RWPE2 (cell line): Measurements from ENCODE around the gene IGF2.

Source experiments
- ATAC-seq: fragments of 200-7000 bp; cut with Tn5 transposase; 3 replicates; pipeline ENCODE4 v1.9.1; 2021; ENCODE audit warnings: low read depth
- DNase-seq: peaks from one replicate; pipeline ENCODE4 v3.0.0-alpha.2; 2020; ENCODE audit warnings: low spot score
- H3K27ac ChIP-seq: fragments of 450-650 bp; 2 replicates; pipeline ENCODE4 v1.5.1; 2017; ENCODE audit warnings: mild to moderate bottlenecking; ENCODE audit not compliant: poor library complexity, severe bottlenecking
- H3K27me3 ChIP-seq: fragments of 250-450 bp; sonication (Bioruptor Pico); 2 replicates; pipeline ENCODE4 v1.5.1; 2021; ENCODE audit warnings: mild to moderate bottlenecking, moderate library complexity; ENCODE audit not compliant: insufficient read depth, poor library complexity, severe bottlenecking
- H3K36me3 ChIP-seq: fragments of 250-450 bp; sonication (Bioruptor Pico); 2 replicates; pipeline ENCODE4 v1.5.1; 2020; ENCODE audit warnings: low read depth, mild to moderate bottlenecking, moderate library complexity
- H3K4me1 ChIP-seq: fragments of 250-450 bp; sonication (Bioruptor Pico); 2 replicates; pipeline ENCODE4 v1.5.1; 2021; ENCODE audit warnings: mild to moderate bottlenecking, moderate library complexity; ENCODE audit not compliant: insufficient read depth, poor library complexity, severe bottlenecking
- H3K4me3 ChIP-seq: fragments of 250-450 bp; sonication (Bioruptor Pico); 2 replicates; pipeline ENCODE4 v1.5.1; 2021; ENCODE audit warnings: mild to moderate bottlenecking, moderate library complexity; ENCODE audit not compliant: severe bottlenecking
- H3K9me3 ChIP-seq: fragments of 250-450 bp; sonication (Bioruptor Pico); 2 replicates; pipeline ENCODE4 v1.5.1; 2021; ENCODE audit warnings: mild to moderate bottlenecking, moderate library complexity; ENCODE audit not compliant: severe bottlenecking
- CTCF ChIP-seq: fragments of 450-650 bp; IDR thresholded peaks from one replicate; pipeline ENCODE4 v1.5.1; 2017; ENCODE audit warnings: mild to moderate bottlenecking, moderate library complexity; ENCODE audit not compliant: poor library complexity, severe bottlenecking

The IGF2 gene

GRCh38 chr11:2159536-2160413 lies 20.6 kb upstream of the IGF2 start:
- H3K27me3 ChIP-seq = no peaks in the 10 kb centered on the region
- H3K4me3 ChIP-seq = no peak overlapping the region
- H3K4me1 ChIP-seq = no peaks in the 10 kb centered on the region
- DNase-seq (no peak), ATAC-seq (no peak)
- TF ChIP-seq CTCF = no peak
- no peaks in the 10 kb centered on the region for H3K9me3 ChIP-seq
- no peaks in the 10 kb centered on the region for H3K36me3 ChIP-seq
- H3K27ac ChIP-seq = no peak overlapping the region

GRCh38 chr11:2158966-2159365 lies 19.8 kb upstream of the IGF2 start:
- H3K27me3 ChIP-seq = no peaks in the 10 kb centered on the region
- no peaks in the 10 kb centered on the region for H3K4me1 ChIP-seq
- DNase-seq (no peak), ATAC-seq (no peak)
- H3K9me3 ChIP-seq = no peaks in the 10 kb centered on the region
- no peaks in the 10 kb centered on the region for H3K36me3 ChIP-seq
- no peak for TF ChIP-seq CTCF
- no peak overlapping the region for H3K27ac ChIP-seq
- H3K4me3 ChIP-seq = no peak overlapping the region

GRCh38 chr11:2158296-2158737 lies 19.1 kb upstream of the IGF2 start:
- Histone ChIP-seq H3K36me3 (no peaks in the 10 kb centered on the region), H3K27me3 (no peaks in the 10 kb centered on the region), H3K4me1 (no peaks in the 10 kb centered on the region), H3K27ac (no peak overlapping the region), H3K9me3 (no peaks in the 10 kb centered on the region), H3K4me3 (no peak overlapping the region)
- no peak for TF ChIP-seq CTCF
- DNase-seq (no peak), ATAC-seq (no peak)

GRCh38 chr11:2157294-2158040 lies 18.3 kb upstream of the IGF2 start:
- no peak overlapping the region for H3K27ac ChIP-seq

More at GRCh38 chr11:2157294-2158040, 18.3 kb upstream of the IGF2 start:
- TF ChIP-seq CTCF = no peak
- no peaks in the 10 kb centered on the region for H3K9me3 ChIP-seq
- DNase-seq (no peak), ATAC-seq (no peak)
- H3K4me1 ChIP-seq = no peaks in the 10 kb centered on the region
- no peaks in the 10 kb centered on the region for H3K36me3 ChIP-seq
- H3K27me3 ChIP-seq = no peaks in the 10 kb centered on the region
- H3K4me3 ChIP-seq = no peak overlapping the region
